Ishikawa (cell line): ENCODE measurements around the gene STXBP4.

ENCODE experiments used
- CEBPB ChIP-seq: IDR thresholded peaks from 2 replicates; pipeline ENCODE4 v1.6.1; 2012
- EP300 ChIP-seq: IDR thresholded peaks from 2 replicates; pipeline ENCODE4 v1.6.1; 2012; ENCODE audit warnings: borderline replicate concordance
- FOXM1 ChIP-seq: IDR thresholded peaks from 2 replicates; pipeline ENCODE4 v1.6.1; 2012; ENCODE audit warnings: low read depth, borderline replicate concordance
- NFIC ChIP-seq: IDR thresholded peaks from 2 replicates; pipeline ENCODE4 v1.6.1; 2012
- RAD21 ChIP-seq: IDR thresholded peaks from 2 replicates; pipeline ENCODE4 v1.6.1; 2012; ENCODE audit warnings: low read depth
- TAF1 ChIP-seq: IDR thresholded peaks from 2 replicates; pipeline ENCODE4 v1.6.1; 2012; ENCODE audit warnings: low read depth, mild to moderate bottlenecking
- TCF12 ChIP-seq: IDR thresholded peaks from 2 replicates; pipeline ENCODE4 v1.6.1; 2012; ENCODE audit warnings: low read depth
- USF1 ChIP-seq: IDR thresholded peaks from 2 replicates; pipeline ENCODE4 v1.6.1; 2012
- YY1 ChIP-seq: IDR thresholded peaks from 2 replicates; pipeline ENCODE4 v1.6.1; 2012; ENCODE audit warnings: low read depth
- TF ChIP-seq, protein P1 (sequence below): IDR thresholded peaks from 2 replicates; pipeline ENCODE4 v1.6.1; 2012
- TF ChIP-seq, protein P2 (sequence below): IDR thresholded peaks from 2 replicates; pipeline ENCODE4 v1.6.1; 2012; ENCODE audit warnings: low read depth, mild to moderate bottlenecking

GRCh38 chr17:55200904-55201303 lies 232.3 kb downstream of the STXBP4 start:
- TF ChIP-seq USF1 (no peak), NFIC (no peak), CEBPB (no peak), TCF12 (no peak), EP300 (no peak), RAD21 (no peak), TAF1 (no peak), YY1 (no peak), FOXM1 (no peak)
- TF ChIP-seq, protein P1, sequence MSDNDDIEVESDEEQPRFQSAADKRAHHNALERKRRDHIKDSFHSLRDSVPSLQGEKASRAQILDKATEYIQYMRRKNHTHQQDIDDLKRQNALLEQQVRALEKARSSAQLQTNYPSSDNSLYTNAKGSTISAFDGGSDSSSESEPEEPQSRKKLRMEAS = no peak
- TF ChIP-seq, protein P2, sequence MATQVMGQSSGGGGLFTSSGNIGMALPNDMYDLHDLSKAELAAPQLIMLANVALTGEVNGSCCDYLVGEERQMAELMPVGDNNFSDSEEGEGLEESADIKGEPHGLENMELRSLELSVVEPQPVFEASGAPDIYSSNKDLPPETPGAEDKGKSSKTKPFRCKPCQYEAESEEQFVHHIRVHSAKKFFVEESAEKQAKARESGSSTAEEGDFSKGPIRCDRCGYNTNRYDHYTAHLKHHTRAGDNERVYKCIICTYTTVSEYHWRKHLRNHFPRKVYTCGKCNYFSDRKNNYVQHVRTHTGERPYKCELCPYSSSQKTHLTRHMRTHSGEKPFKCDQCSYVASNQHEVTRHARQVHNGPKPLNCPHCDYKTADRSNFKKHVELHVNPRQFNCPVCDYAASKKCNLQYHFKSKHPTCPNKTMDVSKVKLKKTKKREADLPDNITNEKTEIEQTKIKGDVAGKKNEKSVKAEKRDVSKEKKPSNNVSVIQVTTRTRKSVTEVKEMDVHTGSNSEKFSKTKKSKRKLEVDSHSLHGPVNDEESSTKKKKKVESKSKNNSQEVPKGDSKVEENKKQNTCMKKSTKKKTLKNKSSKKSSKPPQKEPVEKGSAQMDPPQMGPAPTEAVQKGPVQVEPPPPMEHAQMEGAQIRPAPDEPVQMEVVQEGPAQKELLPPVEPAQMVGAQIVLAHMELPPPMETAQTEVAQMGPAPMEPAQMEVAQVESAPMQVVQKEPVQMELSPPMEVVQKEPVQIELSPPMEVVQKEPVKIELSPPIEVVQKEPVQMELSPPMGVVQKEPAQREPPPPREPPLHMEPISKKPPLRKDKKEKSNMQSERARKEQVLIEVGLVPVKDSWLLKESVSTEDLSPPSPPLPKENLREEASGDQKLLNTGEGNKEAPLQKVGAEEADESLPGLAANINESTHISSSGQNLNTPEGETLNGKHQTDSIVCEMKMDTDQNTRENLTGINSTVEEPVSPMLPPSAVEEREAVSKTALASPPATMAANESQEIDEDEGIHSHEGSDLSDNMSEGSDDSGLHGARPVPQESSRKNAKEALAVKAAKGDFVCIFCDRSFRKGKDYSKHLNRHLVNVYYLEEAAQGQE = no peak
